ENCODE results near the gene CEP20.

DNA sequence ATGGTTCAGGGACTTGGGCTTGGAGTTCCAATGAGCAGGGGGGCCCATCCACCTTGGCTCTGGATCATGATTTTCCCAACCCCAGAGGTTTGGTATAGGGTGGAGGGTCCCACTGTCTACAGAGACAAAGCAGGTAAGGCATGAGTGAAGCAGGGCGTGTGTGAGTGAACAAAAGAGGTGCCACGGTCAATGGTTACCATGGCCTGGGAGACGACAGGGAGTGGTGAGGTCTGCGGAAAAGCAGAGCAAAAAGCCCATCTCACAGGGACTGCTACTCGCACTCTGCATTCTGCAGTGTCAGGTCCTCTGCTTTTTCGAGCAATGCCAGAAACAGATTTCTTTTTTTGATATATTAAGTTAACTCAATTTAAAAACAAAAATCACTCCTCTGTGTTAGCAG, 56.2 kb downstream of the CEP20 start:
- TF ChIP-seq, protein P1, sequence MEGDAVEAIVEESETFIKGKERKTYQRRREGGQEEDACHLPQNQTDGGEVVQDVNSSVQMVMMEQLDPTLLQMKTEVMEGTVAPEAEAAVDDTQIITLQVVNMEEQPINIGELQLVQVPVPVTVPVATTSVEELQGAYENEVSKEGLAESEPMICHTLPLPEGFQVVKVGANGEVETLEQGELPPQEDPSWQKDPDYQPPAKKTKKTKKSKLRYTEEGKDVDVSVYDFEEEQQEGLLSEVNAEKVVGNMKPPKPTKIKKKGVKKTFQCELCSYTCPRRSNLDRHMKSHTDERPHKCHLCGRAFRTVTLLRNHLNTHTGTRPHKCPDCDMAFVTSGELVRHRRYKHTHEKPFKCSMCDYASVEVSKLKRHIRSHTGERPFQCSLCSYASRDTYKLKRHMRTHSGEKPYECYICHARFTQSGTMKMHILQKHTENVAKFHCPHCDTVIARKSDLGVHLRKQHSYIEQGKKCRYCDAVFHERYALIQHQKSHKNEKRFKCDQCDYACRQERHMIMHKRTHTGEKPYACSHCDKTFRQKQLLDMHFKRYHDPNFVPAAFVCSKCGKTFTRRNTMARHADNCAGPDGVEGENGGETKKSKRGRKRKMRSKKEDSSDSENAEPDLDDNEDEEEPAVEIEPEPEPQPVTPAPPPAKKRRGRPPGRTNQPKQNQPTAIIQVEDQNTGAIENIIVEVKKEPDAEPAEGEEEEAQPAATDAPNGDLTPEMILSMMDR (conservative IDR thresholded peaks at IDR 0.05; ENCODE audit: low read length) = no peak
- no peak for TF ChIP-seq EZH2phosphoT487 (IDR thresholded peaks at IDR 0.05; ENCODE audit: borderline replicate concordance)

All from Loucy (cell line).